CD4-positive, alpha-beta T cell treated with Interleukin-21 for 1 hour (primary cell): ENCODE measurements around the gene ANO9.
A peak's percentile ranks its signal among the peaks of the same experiment; 100 is the strongest.
"Not testable (repeated sequence)": the region's sequence is repeated elsewhere in the genome, so short reads cannot be mapped to it uniquely, and the experiment has no call there.

Experiments
- DNase-seq: peaks from one replicate; pipeline ENCODE4 v3.0.0-alpha.2; 2020

The ANO9 gene

GRCh38 chr11:469684-470560 lies 28.1 kb upstream of the ANO9 start:
- no peak for DNase-seq

- not testable (repeated sequence) for DNase-seq
Measured at GRCh38 chr11:469026-469683, 27.3 kb upstream of the ANO9 start.

GRCh38 chr11:468493-468892 lies 26.7 kb upstream of the ANO9 start:
- DNase-seq: no peak

- no peak for DNase-seq
Measured at GRCh38 chr11:468036-468435, 26.2 kb upstream of the ANO9 start.

- no peak for DNase-seq
Measured at GRCh38 chr11:465896-466530, 24.2 kb upstream of the ANO9 start.

GRCh38 chr11:464316-464715 lies 22.5 kb upstream of the ANO9 start:
- no peak for DNase-seq

DNA sequence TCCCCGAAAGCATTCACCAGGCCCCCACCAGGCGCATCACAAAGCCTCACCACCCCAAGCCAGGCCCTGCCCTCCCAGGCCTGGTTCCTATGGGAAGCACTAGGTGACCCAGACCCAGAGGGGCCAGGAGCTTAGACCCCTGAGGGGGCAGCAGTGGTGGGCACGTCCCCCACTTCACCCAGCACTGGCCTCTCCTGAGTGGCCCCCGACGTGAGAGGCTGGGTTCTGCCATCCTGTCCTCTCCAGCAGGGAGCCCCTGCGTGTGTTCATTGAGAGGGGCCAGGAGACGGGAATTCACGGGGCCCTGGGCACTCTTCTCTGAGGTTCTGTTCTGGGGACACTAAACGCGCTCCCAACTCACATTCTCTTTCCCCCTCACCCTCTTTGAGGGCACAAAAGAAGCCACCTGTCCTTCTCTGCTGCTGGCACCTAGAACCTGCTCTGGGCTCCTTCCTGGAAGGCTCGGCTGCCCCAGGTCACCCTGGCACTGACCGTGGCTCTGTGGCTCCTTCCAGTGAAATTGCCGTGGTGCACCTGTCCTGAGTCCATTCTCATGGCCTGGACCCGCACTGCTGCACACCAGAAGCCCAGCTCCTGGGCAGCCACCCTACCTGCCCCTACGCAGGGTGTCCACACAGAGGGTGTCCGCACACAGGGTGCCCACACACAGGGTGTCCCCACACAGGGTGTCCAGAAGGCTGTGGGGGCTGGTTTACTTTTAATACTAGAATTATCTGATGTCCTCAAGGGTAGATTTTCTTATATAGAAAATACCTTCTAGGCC lies 20.5 kb upstream of the ANO9 start:
- DNase-seq: no peak

DNA sequence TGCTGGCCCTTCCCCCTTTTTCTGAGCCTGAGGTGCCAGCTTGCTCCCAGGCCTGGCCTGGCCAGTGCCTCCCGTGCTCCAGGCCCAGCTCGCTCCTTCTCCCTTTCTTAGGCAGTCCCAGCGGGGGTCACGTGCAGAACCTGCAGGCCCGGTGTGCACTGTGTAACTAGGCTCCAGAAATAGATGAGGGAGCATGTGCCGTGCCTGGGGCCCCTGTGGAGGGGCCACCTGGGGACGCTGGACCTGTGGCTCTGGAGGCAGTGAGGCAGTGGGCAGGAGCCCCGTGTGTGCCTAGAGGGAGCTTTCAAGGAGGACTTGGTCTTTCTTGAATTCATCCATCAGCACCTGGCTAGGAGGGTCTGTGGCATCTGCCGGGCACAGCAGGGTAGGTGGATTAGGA lies 19.8 kb upstream of the ANO9 start:
- no peak for DNase-seq

GRCh38 chr11:460331-461199 lies 18.8 kb upstream of the ANO9 start:
- no peak for DNase-seq

DNA sequence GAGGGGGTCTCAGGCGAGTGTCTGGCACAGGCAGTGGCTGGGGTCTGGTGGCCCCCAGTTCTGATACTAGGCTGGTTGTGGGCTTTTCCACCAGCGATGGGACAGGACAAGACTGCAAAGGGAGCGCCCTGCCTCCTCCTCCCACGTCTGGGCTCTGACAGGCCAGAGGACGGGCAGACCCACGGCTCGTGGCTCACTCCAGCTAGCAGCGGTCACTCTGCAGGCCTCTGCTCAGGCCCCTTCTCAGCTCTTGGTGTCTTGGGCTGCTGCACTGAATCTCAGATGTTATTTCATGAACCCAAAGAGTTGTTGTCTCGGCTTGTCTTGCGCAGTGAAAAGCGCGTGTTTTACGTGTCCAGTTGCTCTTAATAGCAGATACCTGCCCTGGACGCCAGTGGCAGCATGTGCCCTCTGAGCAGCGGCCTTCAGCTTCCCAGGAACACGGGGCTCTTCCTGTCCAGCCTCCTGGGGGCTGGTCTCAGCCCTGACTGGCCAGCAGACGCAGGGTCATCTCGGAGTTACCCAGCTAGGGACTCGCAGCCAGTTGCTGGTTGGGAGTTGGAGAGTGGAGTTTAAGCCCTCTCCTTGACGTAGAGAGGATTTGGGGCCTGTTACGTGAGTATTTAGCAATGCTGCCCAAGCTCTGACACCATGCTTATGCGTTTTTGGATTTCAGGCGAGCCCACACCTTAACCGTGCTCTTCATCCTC lies 17.9 kb upstream of the ANO9 start:
- DNase-seq: no peak

DNA sequence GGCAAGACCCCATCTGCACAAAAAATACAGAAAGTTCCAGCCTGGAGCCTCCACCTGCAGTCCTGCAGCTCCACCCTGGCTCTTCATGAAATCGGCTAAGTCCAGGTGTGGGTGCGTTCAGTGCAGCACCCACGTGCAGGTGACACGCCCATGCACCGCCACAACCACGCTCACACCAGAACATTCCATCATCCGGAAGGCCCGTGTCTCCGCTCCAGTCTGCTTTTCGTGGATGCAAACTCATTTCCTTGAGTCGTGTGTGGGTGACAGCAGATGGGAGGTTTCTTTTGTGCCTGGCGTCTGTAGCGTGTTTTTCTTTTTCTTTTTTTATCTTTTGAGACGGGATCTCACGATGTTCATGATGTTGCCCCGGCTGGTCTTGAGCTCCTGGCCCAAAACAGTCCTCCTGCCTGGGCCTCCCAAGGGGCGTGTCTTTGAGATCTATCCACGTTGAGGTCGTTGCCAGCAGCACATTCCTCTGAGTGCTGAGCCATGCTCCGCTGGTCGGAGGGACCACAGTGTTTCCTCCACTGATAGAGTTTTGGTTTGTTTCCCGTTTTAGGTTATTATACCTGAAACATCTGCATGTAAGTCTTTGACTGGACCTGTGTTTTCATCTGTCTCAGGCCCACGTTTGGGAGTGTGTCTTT lies 15.4 kb upstream of the ANO9 start:
- DNase-seq: no peak

DNA sequence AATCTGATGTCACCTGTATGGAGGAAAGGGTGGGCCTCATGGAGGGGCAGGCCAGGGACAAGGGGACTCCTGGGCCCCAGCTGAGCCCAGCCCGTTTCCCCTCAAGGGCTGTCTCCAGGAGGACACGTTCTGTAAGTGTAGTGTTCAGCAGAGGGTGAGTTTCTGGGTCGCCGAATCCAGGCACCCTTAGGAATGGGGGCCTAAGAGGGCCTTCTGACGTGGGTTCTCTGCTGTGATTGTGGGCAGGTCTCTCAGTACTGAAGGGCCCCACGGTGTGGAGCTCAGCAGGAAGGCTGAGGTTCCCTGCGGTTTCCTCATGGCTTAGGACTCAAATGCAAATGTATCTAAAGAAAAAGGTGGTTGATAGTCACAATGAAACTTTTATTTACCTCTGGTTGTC lies 14.7 kb upstream of the ANO9 start:
- DNase-seq: peak; percentile 44

GRCh38 chr11:455566-456147 lies 13.8 kb upstream of the ANO9 start:
- no peak for DNase-seq

DNA sequence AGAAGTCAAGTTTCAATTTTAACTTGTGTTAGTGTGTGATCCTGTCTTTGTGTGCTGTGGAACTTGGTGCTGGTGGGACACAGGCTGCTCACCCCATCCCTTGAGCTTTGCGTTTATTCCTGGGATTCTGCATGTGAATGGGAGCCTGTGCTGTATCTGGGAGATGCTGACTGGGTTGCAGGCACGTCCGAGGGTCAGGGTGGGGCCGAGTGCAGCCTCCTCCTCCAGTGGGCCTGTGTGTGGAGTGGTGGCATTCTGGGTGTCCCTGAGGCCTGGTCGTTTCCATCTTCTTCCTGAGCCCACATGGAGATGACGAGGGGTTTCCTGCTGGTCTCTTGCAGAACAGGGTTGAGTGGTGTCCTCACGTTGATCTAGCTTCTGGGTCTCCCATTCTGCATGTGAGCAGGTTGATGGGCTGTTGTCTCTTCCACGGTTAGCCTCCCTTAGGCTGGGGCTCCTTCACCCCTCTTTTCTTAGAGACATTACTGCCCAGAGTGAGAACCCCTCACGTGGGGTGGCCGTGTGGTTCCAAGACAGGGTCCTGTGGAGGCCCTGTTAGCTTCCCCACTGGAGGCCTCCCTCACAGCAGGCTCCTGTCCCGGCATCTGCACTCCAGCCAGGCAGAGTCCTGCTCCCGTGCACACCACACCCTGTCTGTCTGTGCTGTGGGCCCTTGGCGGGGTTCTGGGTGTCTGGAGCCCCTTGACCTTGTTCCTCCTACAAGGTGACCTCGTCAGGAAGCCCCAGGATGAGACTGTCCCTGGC lies 13.2 kb upstream of the ANO9 start:
- no peak for DNase-seq

- no peak for DNase-seq
Measured at GRCh38 chr11:454043-454442, 12.2 kb upstream of the ANO9 start.

- no peak for DNase-seq
Measured at GRCh38 chr11:453564-453963, 11.8 kb upstream of the ANO9 start.

- DNase-seq: no peak
Measured at GRCh38 chr11:452916-453527, 11.2 kb upstream of the ANO9 start.

GRCh38 chr11:452203-452744 lies 10.5 kb upstream of the ANO9 start:
- DNase-seq: no peak

- no peak for DNase-seq
Measured at GRCh38 chr11:451738-452137, 9.9 kb upstream of the ANO9 start.
